Smooth muscle cell (in vitro differentiated cells): ENCODE data around the gene HMX3. TPM values are rescaled to one million over a fixed set of nuclear protein-coding genes. Genes with fewer than 3 reads are reported as not detected.

ENCODE experiments used
- DNase-seq: peaks from one replicate; lab custom pipeline; 2025; ENCODE audit not compliant: unreplicated experiment; lab: John Stamatoyannopoulos, UW
- H2AFZ ChIP-seq: fragments of 200-600 bp; sonication (generic); 2 replicates; pipeline ENCODE4 v1.6.0; 2016; ENCODE audit warnings: antibody characterized with exemption, low read depth, mild to moderate bottlenecking
- H3F3A ChIP-seq: fragments of 200-600 bp; sonication (generic); 2 replicates; pipeline ENCODE4 v1.6.0; 2017; ENCODE audit warnings: antibody characterized with exemption, low read depth
- H3K27ac ChIP-seq: fragments of 200-600 bp; sonication (generic); 2 replicates; pipeline ENCODE4 v1.5.1; 2016; ENCODE audit warnings: low read depth, mild to moderate bottlenecking
- H3K27me3 ChIP-seq: fragments of 200-600 bp; sonication (generic); 2 replicates; pipeline ENCODE4 v1.6.1; 2016; ENCODE audit warnings: low read depth, mild to moderate bottlenecking
- H3K36me3 ChIP-seq: fragments of 200-600 bp; sonication (generic); 2 replicates; pipeline ENCODE4 v1.5.1; 2016; ENCODE audit warnings: low read depth
- H3K4me1 ChIP-seq: fragments of 200-600 bp; sonication (generic); 2 replicates; pipeline ENCODE4 v1.5.1; 2016; ENCODE audit warnings: low read depth
- H3K4me2 ChIP-seq: fragments of 200-600 bp; sonication (generic); 2 replicates; pipeline ENCODE4 v1.6.0; 2016; ENCODE audit warnings: mild to moderate bottlenecking
- H3K4me3 ChIP-seq: fragments of 200-600 bp; sonication (generic); 2 replicates; pipeline ENCODE4 v1.5.1; 2016; ENCODE audit warnings: mild to moderate bottlenecking
- H3K79me2 ChIP-seq: fragments of 200-600 bp; sonication (generic); 2 replicates; pipeline ENCODE4 v1.6.0; 2016; ENCODE audit warnings: low read depth, mild to moderate bottlenecking
- H3K9ac ChIP-seq: fragments of 200-600 bp; sonication (generic); 2 replicates; pipeline ENCODE4 v1.6.0; 2016; ENCODE audit warnings: low read depth
- H3K9me3 ChIP-seq: fragments of 200-600 bp; sonication (generic); replicated peaks from 2 replicates; pipeline ENCODE4 v1.5.1; 2016; ENCODE audit warnings: low read depth
- H4K20me1 ChIP-seq: fragments of 200-600 bp; sonication (generic); 2 replicates; pipeline ENCODE4 v1.6.0; 2016; ENCODE audit warnings: low read depth
- WGBS: methylation state at CpG from one replicate; pipeline ENCODE4 v1.1.7; 2016; ENCODE audit warnings: low lambda C conversion rate; 5-methylcytosine and 5-hydroxymethylcytosine counted together
- polyA plus RNA-seq: library from polyadenylated mRNA; unstranded; fragments of >200 nt; fragmentation: Nextera tagmentation; extraction: Ambion mirVana; gene quantifications from 2 replicates; pipeline ENCODE4 v1.2.1, GENCODE V29; 2016
- total RNA-seq: library from RNA; depleted of rRNA; stranded (reverse); fragments of >200 nt; gene quantifications from 2 replicates; pipeline ENCODE4 v1.2.3, GENCODE V29; 2014
- TF ChIP-seq, protein P1 (sequence below): fragments of 200-600 bp; sonication (generic); IDR thresholded peaks from 2 replicates; pipeline ENCODE4 v1.5.1; 2017; ENCODE audit warnings: borderline replicate concordance, mild to moderate bottlenecking, antibody characterized with exemption; ENCODE audit not compliant: insufficient read depth, poor library complexity, severe bottlenecking

The HMX3 gene
- total and polyA plus RNA-seq, 2 experiments from 2014 or later, result not detected

DNA sequence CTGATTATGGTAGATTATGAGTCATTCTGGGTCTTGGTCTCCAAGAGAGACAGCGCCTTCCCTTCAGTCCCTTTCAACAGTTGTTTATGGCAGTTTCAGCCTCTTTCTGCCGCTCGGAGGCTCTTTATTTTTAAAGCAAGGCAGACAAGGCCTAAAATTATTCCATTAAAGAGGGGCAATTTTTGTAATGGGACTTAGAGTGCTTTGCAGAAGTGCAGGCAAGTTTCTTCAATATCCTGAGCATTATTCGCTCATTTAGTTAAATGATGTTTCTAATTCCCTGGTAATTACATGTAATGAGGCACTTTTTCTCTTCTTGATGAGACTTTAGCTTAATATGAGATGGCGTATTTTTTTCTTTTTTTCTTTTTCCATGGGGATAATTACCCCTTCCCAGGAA lies 52.0 kb downstream of the HMX3 start:
- no peaks in the 10 kb centered on the region for H3K36me3 ChIP-seq
- no peaks in the 10 kb centered on the region for H3K79me2 ChIP-seq
- no peak overlapping the region for H3K9ac ChIP-seq
- no peaks in the 10 kb centered on the region for H3F3A ChIP-seq
- no peaks in the 10 kb centered on the region for H3K4me1 ChIP-seq
- peaks cover 5% of the 10 kb centered on the region for H3K9me3 ChIP-seq
- TF ChIP-seq, protein P1, sequence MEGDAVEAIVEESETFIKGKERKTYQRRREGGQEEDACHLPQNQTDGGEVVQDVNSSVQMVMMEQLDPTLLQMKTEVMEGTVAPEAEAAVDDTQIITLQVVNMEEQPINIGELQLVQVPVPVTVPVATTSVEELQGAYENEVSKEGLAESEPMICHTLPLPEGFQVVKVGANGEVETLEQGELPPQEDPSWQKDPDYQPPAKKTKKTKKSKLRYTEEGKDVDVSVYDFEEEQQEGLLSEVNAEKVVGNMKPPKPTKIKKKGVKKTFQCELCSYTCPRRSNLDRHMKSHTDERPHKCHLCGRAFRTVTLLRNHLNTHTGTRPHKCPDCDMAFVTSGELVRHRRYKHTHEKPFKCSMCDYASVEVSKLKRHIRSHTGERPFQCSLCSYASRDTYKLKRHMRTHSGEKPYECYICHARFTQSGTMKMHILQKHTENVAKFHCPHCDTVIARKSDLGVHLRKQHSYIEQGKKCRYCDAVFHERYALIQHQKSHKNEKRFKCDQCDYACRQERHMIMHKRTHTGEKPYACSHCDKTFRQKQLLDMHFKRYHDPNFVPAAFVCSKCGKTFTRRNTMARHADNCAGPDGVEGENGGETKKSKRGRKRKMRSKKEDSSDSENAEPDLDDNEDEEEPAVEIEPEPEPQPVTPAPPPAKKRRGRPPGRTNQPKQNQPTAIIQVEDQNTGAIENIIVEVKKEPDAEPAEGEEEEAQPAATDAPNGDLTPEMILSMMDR, result no peak
- 97% methylated on average over 5 of the region's 5 CpGs for WGBS
- no peak overlapping the region for H3K4me3 ChIP-seq
- no peak for DNase-seq
- H2AFZ ChIP-seq, result no peak overlapping the region
- H3K27me3 ChIP-seq, result no peaks in the 10 kb centered on the region
- H3K27ac ChIP-seq, result no peak overlapping the region
- H4K20me1 ChIP-seq, result no peaks in the 10 kb centered on the region
- H3K4me2 ChIP-seq, result no peak overlapping the region

Other genes starting within 250 kb of the HMX3 start
- not detected in 2 replicates for gene FAM24A, start 225.4 kb upstream of the HMX3 start, total RNA-seq
- not detected in 2 replicates for gene FAM24A, start 225.4 kb upstream of the HMX3 start, polyA plus RNA-seq
- gene C10orf88, start 181.7 kb upstream of the HMX3 start, total RNA-seq, result 12.6 and 15.3 TPM in 2 replicates
- gene C10orf88, start 181.7 kb upstream of the HMX3 start, polyA plus RNA-seq, result 9.9 and 12.0 TPM in 2 replicates
- 7.5 and 14.2 TPM in 2 replicates for gene PSTK, start 155.6 kb upstream of the HMX3 start, total RNA-seq
- gene PSTK, start 155.6 kb upstream of the HMX3 start, polyA plus RNA-seq, result 7.0 and 7.3 TPM in 2 replicates
- gene IKZF5, start 127.2 kb upstream of the HMX3 start, total RNA-seq, result 6.2 and 6.6 TPM in 2 replicates
- 5.6 and 7.3 TPM in 2 replicates for gene IKZF5, start 127.2 kb upstream of the HMX3 start, polyA plus RNA-seq
- gene ACADSB, start 127.0 kb upstream of the HMX3 start, total RNA-seq, result 3.2 and 3.6 TPM in 2 replicates
- 2.9 and 6.1 TPM in 2 replicates for gene ACADSB, start 127.0 kb upstream of the HMX3 start, polyA plus RNA-seq
- not detected in 2 replicates for gene HMX2, start 12.2 kb downstream of the HMX3 start, total RNA-seq
- not detected in 2 replicates for gene HMX2, start 12.2 kb downstream of the HMX3 start, polyA plus RNA-seq
- 78.4 and 95.2 TPM in 2 replicates for gene BUB3, start 18.4 kb downstream of the HMX3 start, total RNA-seq
- gene BUB3, start 18.4 kb downstream of the HMX3 start, polyA plus RNA-seq, result 75.3 and 81.6 TPM in 2 replicates